PFSK-1 (cell line): ENCODE data around the gene KCNN1.

Source experiments
- FOXP2 ChIP-seq: optimal IDR thresholded peaks from 2 replicates; pipeline ENCODE3; 2011; ENCODE audit warnings: borderline replicate concordance, control low read depth, inconsistent platforms; ENCODE audit not compliant: insufficient read depth; ENCODE audit errors: extremely low read length, extremely low read depth
- POLR2AphosphoS5 ChIP-seq: IDR thresholded peaks from 2 replicates; pipeline ENCODE4 v1.6.1; 2012; ENCODE audit warnings: low read depth, mild to moderate bottlenecking, control low read depth, low read length, moderate library complexity
- REST ChIP-seq, 2 experiments: IDR thresholded peaks; 2 replicates each; pipeline versions ENCODE4 v1.6.1 to v1.8.0; 2011 to 2012; ENCODE audit warnings: low read depth in 2 of 2, low read length in 2 of 2, control low read depth in 1 of 2, inconsistent platforms in 1 of 2, mild to moderate bottlenecking in 1 of 2, moderate library complexity in 1 of 2; ENCODE audit not compliant: insufficient read depth in 1 of 2
- SIN3A ChIP-seq: IDR thresholded peaks from 2 replicates; pipeline ENCODE4 v1.6.1; 2012; ENCODE audit warnings: mild to moderate bottlenecking, low read length, moderate library complexity, borderline replicate concordance; ENCODE audit not compliant: insufficient read depth
- TAF1 ChIP-seq: IDR thresholded peaks from 2 replicates; pipeline ENCODE4 v1.6.1; 2012; ENCODE audit warnings: low read length, control low read depth, borderline replicate concordance; ENCODE audit not compliant: insufficient read depth

GRCh38 chr19:18044825-18045304, 78.0 kb downstream of the KCNN1 start:
- no peak for TF ChIP-seq POLR2AphosphoS5
- TF ChIP-seq TAF1 = no peak
- TF ChIP-seq REST (IDR thresholded peaks at IDR 0.05; ENCODE audit: insufficient read depth in 1 of 2, low read depth in 2 of 2, low read length in 2 of 2) = no peak
- no peak for TF ChIP-seq SIN3A
- TF ChIP-seq FOXP2 = no peak
